GM12801 (cell line): ENCODE data around the gene FAF1.

ENCODE experiments used
- TF ChIP-seq, protein P1 (sequence below): IDR thresholded peaks from one replicate; pipeline ENCODE4 v1.5.1; 2011; ENCODE audit warnings: control low read depth; ENCODE audit not compliant: insufficient read length; ENCODE audit errors: extremely low read depth

The FAF1 gene

GRCh38 chr1:50942334-50942733, 17.7 kb downstream of the FAF1 start:
- TF ChIP-seq, protein P1, sequence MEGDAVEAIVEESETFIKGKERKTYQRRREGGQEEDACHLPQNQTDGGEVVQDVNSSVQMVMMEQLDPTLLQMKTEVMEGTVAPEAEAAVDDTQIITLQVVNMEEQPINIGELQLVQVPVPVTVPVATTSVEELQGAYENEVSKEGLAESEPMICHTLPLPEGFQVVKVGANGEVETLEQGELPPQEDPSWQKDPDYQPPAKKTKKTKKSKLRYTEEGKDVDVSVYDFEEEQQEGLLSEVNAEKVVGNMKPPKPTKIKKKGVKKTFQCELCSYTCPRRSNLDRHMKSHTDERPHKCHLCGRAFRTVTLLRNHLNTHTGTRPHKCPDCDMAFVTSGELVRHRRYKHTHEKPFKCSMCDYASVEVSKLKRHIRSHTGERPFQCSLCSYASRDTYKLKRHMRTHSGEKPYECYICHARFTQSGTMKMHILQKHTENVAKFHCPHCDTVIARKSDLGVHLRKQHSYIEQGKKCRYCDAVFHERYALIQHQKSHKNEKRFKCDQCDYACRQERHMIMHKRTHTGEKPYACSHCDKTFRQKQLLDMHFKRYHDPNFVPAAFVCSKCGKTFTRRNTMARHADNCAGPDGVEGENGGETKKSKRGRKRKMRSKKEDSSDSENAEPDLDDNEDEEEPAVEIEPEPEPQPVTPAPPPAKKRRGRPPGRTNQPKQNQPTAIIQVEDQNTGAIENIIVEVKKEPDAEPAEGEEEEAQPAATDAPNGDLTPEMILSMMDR: no peak

- TF ChIP-seq, protein P1: no peak
Observed at GRCh38 chr1:50940291-50940690, 19.8 kb downstream of the FAF1 start.

GRCh38 chr1:50936321-50936720, 23.7 kb downstream of the FAF1 start:
- TF ChIP-seq, protein P1: no peak

GRCh38 chr1:50934838-50935237, 25.2 kb downstream of the FAF1 start:
- TF ChIP-seq, protein P1: no peak

GRCh38 chr1:50930965-50931737, 28.9 kb downstream of the FAF1 start:
- TF ChIP-seq, protein P1: no peak

DNA sequence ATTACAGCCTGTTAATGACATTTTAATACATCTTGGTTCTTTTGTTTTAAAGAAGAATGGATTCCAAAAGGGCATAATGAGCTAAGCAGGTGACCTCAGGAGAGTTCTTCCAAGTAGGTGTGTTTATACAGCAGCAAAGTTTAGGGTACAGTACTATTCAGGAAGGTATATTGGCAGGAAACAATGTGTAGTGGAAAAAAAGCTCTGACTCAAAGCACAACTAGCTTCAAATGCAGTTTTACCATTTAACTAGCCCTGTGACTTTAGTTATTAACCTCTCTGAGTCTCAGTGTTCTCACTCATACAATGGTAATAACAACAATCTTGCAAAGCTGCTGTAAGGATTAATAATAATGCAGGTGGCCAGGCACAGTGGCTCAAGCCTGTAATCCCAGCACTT, 29.9 kb downstream of the FAF1 start:
- TF ChIP-seq, protein P1: no peak

DNA sequence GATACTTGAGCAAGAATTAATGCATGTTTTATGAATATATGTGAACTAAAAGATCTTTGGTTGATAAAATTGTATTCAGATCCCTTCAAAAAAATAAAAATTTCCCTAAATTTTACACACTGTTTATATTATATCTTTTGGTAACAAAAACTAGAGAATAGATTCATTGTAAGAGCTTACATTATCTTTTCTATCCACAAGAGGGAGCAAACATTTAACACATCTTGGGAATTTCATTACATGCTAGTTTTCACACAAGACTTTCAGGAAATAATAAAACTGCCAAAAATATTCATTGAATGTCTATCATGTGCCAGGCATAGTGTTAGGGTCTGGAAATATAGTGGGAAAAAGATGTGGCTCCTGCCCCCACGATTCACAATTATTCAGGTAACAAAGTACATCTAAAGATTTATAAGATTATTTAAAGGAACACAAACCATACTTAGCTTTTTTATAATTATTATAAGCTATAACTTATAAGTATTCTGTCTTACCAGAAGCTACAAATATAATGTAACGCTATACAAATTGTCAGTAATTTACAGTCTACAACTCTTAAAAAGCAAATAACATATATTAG, 30.6 kb downstream of the FAF1 start:
- TF ChIP-seq, protein P1: no peak
